Measurements from ENCODE around the gene ARHGAP32.

GRCh38 chr11:129141748-129142523, 50.2 kb downstream of the ARHGAP32 start:
- TF ChIP-seq, protein P1, sequence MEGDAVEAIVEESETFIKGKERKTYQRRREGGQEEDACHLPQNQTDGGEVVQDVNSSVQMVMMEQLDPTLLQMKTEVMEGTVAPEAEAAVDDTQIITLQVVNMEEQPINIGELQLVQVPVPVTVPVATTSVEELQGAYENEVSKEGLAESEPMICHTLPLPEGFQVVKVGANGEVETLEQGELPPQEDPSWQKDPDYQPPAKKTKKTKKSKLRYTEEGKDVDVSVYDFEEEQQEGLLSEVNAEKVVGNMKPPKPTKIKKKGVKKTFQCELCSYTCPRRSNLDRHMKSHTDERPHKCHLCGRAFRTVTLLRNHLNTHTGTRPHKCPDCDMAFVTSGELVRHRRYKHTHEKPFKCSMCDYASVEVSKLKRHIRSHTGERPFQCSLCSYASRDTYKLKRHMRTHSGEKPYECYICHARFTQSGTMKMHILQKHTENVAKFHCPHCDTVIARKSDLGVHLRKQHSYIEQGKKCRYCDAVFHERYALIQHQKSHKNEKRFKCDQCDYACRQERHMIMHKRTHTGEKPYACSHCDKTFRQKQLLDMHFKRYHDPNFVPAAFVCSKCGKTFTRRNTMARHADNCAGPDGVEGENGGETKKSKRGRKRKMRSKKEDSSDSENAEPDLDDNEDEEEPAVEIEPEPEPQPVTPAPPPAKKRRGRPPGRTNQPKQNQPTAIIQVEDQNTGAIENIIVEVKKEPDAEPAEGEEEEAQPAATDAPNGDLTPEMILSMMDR (IDR thresholded peaks at IDR 0.05; ENCODE audit: low read depth, low read length), result no peak
- no peak for TF ChIP-seq EZH2phosphoT487 (IDR thresholded peaks at IDR 0.05; ENCODE audit: low read depth)
